ENCODE measurements around the gene CAMTA2. TPM values are rescaled to one million over a fixed set of nuclear protein-coding genes. Genes with fewer than 3 reads are reported as not detected.
A peak's percentile ranks its signal among the peaks of the same experiment; 100 is the strongest.

The CAMTA2 gene
- total RNA-seq, 6 experiments from 2014 or later, result 15.3 to 21.1 (median 17.7) TPM

DNA sequence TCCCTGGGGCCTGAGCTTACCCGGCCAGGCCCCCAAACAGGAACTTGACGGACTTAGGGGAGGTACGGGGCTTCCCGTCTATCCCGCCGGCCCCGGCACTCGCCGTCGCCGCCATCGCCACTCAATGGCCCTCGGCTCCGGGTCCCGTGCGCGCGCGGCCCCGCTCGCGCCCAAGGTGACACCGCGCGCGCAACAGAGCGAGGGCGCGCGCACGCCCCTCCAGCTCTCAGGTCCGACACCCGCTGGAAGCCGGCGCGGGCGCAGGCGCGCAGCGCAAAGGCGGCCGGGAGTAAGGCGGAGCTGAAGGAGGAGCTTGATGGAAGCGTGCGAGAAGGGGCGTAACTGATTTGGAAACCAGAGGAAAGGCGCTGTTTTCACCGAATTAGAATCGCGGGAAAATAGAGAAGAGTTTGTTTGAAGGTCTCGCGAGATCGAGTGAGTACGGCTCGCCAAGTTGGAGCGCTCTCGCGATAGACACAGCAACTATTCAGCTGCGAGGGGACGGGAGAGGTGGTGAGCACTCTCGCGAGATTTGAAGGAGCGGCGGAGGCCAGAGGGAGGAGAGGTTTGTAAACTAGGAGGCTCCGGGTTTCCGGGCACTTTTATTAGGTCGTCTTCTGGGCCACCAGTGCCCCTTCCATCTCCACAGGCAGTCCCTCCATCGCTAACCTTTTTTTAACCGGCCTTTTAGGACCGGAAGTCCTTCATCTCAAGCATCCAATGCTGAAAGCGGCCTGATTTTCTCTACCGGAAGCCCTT lies 47.5 kb downstream of the CAMTA2 start, which contains the start of the genes RNF167 and SLC25A11:
Gene RNF167 (plus strand): TSS at position 473 of the 759 bp plus-strand sequence. CDS start 642 bp downstream, outside the sequence.
Gene SLC25A11 (minus strand): TSS at position 251 of the 759 bp plus-strand sequence. CDS start 136 bp downstream, at position 115.
- TF ChIP-seq, protein P1, sequence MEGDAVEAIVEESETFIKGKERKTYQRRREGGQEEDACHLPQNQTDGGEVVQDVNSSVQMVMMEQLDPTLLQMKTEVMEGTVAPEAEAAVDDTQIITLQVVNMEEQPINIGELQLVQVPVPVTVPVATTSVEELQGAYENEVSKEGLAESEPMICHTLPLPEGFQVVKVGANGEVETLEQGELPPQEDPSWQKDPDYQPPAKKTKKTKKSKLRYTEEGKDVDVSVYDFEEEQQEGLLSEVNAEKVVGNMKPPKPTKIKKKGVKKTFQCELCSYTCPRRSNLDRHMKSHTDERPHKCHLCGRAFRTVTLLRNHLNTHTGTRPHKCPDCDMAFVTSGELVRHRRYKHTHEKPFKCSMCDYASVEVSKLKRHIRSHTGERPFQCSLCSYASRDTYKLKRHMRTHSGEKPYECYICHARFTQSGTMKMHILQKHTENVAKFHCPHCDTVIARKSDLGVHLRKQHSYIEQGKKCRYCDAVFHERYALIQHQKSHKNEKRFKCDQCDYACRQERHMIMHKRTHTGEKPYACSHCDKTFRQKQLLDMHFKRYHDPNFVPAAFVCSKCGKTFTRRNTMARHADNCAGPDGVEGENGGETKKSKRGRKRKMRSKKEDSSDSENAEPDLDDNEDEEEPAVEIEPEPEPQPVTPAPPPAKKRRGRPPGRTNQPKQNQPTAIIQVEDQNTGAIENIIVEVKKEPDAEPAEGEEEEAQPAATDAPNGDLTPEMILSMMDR (IDR thresholded peaks at IDR 0.05), result no peak
- TF ChIP-seq POLR2A (IDR thresholded peaks at IDR 0.05), result peak; percentile 67

DNA sequence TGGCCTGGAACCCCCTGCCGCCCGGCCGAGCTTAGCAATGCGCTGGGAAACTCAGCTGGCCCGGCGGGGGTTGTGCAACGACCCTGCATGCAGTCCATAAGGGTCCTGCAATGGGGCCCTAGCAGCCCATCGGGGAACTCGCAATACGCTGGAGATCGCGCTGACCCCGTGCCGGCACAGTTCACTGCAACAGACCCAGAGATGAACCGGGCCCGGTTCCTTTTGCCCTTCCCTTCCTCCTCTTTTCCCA lies 48.0 kb downstream of the CAMTA2 start:
- peak overlapping the region; percentile 77 to 93 (median 83) for H3K27ac ChIP-seq
- peaks cover 0 to 35% (median 5%) of the 10 kb centered on the region in 4 donors for H3K36me3 ChIP-seq
- WGBS (ENCODE audit: insufficient coverage, low coverage, low lambda C conversion rate, missing lambda C conversion rate), result 0% methylated on average over 6 of the region's 16 CpGs
- intact Hi-C loops (cut with DNase I), result no loop called here
- peak overlapping the region; percentile 83 to 95 (median 87) for H3K4me3 ChIP-seq
- no peaks in the 10 kb centered on the region for H3K9me3 ChIP-seq
- H3K4me1 ChIP-seq, result peaks cover 0 to 28% (median 14%) of the 10 kb centered on the region in 4 donors
- TF ChIP-seq POLR2A (IDR thresholded peaks at IDR 0.05), result no peak
- TF ChIP-seq, protein P1 (IDR thresholded peaks at IDR 0.05), result no peak
- ATAC-seq (peak in 2 of 4 donors; percentile 0 to 3), DNase-seq (peak in 1 of 3 donors; percentile 53)
- H3K27me3 ChIP-seq, result no peaks in the 10 kb centered on the region

More for the DNA sequence above, 47.5 kb downstream of the CAMTA2 start, which contains the start of the genes RNF167 and SLC25A11:
- peak within 1 kb of the TSS; percentile 83 to 95 (median 87) for H3K4me3 ChIP-seq
- peaks cover 0 to 24% (median 11%) of the 10 kb centered on the region in 4 donors for H3K4me1 ChIP-seq
- peak within 1 kb of the TSS; percentile 77 to 93 (median 83) for H3K27ac ChIP-seq
- H3K9me3 ChIP-seq, result no peaks in the 10 kb centered on the region
- under 1% methylated on average over 56 of the region's 72 CpGs for WGBS (ENCODE audit: insufficient coverage, low coverage, low lambda C conversion rate, missing lambda C conversion rate)
- intact Hi-C loops (cut with DNase I), result no loop called here
- DNase-seq (peak; percentile 94 to 97 (median 96)), ATAC-seq (peak; percentile 87 to 94 (median 90))
- peaks cover 0 to 37% (median 8%) of the 10 kb centered on the region in 4 donors for H3K36me3 ChIP-seq
- no peaks in the 10 kb centered on the region for H3K27me3 ChIP-seq

DNA sequence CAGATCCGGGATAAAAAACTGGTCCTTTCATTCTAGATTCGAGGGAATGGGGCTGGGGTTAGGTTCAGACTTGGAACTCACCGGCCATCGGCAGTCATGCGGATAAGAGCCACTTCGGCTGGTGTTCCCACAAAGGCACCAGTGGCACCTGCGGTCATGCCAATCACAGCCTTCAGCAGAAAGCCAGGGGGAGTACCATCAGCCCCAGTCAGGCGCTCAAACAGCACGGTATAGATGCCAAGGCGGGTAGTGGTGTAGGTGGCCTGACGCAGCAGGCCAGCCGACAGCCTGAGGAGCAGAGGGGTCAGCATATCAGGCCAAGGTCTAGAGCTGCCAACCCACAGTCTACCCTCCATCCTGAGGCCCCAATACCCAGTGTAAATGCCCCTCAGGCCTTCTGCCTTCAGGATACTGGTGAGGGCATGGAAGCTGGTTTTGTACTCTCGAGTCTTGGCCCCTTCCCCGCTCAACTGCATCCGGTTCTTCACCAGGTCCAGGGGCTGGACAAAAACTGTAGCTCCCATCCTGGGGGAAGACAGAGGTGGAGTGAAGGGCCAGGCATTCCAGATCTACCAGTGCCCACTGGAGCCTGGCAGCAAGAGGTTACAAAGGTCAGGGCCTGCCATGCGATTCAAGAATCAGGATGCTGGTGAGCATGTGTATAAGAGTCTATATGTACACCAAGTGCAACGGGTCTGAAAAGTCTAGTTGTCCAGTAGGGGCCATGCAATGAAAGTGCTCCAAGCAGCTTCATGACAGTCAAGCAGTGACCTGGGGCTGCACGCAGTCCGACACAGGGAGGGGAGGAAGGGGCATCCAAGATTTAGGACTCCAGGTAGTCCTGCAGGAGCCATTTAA lies 48.6 kb downstream of the CAMTA2 start:
- intact Hi-C loops (cut with DNase I), result no loop called here
- H3K9me3 ChIP-seq, result no peaks in the 10 kb centered on the region
- no peaks in the 10 kb centered on the region for H3K27me3 ChIP-seq
- peaks cover 0 to 33% (median 16%) of the 10 kb centered on the region in 4 donors for H3K4me1 ChIP-seq
- DNase-seq (no peak), ATAC-seq (no peak)
- peak overlapping the region; percentile 77 to 93 (median 83) for H3K27ac ChIP-seq
- TF ChIP-seq, protein P1 (IDR thresholded peaks at IDR 0.05), result no peak
- no peak for TF ChIP-seq POLR2A (IDR thresholded peaks at IDR 0.05)
- peaks cover 0 to 34% (median 4%) of the 10 kb centered on the region in 4 donors for H3K36me3 ChIP-seq
- WGBS (ENCODE audit: insufficient coverage, low coverage, low lambda C conversion rate, missing lambda C conversion rate), result 36% methylated on average over 10 of the region's 19 CpGs
- H3K4me3 ChIP-seq, result peak overlapping the region; percentile 83 to 95 (median 87)

DNA sequence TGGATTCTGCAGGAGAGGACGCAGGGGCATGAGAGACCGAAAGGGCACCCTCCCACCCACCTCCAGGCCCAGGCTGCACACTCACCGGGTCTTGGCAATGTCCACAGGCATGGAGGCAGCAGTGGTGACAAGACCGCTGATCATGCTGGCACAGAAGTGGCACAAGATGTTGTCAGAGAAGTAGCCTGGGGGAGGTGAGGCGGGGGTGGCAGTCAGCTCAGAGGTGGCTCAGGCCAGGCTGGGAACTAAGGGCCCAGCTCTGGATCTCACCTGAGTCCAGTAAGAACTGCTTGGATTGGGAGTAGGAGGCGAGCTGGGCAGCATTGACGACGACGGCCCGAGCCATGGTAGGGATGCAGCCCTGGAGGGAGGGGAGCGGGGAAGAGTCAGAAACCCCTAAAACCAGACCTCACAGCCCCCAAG lies 49.4 kb downstream of the CAMTA2 start:
- TF ChIP-seq, protein P1 (IDR thresholded peaks at IDR 0.05), result no peak
- TF ChIP-seq POLR2A (IDR thresholded peaks at IDR 0.05), result no peak
- Histone ChIP-seq H3K9me3 (no peaks in the 10 kb centered on the region), H3K27ac (no peak overlapping the region), H3K27me3 (no peaks in the 10 kb centered on the region), H3K4me3 (no peak overlapping the region), H3K36me3 (peaks cover 0 to 27% (median 3%) of the 10 kb centered on the region in 4 donors), H3K4me1 (peaks cover 0 to 34% (median 14%) of the 10 kb centered on the region in 4 donors)
- ATAC-seq (no peak), DNase-seq (no peak)
- WGBS (ENCODE audit: insufficient coverage, low coverage, low lambda C conversion rate, missing lambda C conversion rate), result 100% methylated on average over 6 of the region's 11 CpGs
- intact Hi-C loops (cut with DNase I), result no loop called here

All from right lobe of liver (tissue), 6 donors.